SK-N-SH (cell line): ENCODE results near the gene PLTP. TPM values are rescaled to one million over a fixed set of nuclear protein-coding genes. Genes with fewer than 3 reads are reported as not detected.

ENCODE experiments used
- CTCF ChIA-PET: fragments of 300-600, 350-600 bp; formaldehyde crosslinking; extraction: SDS; loops from one replicate; lab custom pipeline; 2021; lab: Yijun Ruan, JAX
- POLR2A ChIA-PET: fragments of 350-600 bp; sonication (Branson Sonifier 250); formaldehyde crosslinking; extraction: SDS; loops from one replicate; lab custom pipeline; 2020; ENCODE audit warnings: antibody characterized with exemption, inconsistent platforms; lab: Yijun Ruan, JAX
- DNase-seq: peaks from one replicate; pipeline ENCODE4 v3.0.0; 2012
- H2AFZ ChIP-seq: fragments of 200-600 bp; sonication (generic); 2 replicates; pipeline ENCODE4 v1.8.1; 2016; ENCODE audit warnings: antibody characterized with exemption, mild to moderate bottlenecking, low read depth
- H3F3A ChIP-seq: fragments of 200-600 bp; sonication (generic); replicated peaks from 2 replicates; pipeline ENCODE3; 2016; ENCODE audit warnings: antibody characterized with exemption, mild to moderate bottlenecking; ENCODE audit not compliant: insufficient read depth
- H3K27ac ChIP-seq, 2 experiments: fragments of 200-500 bp in 1 of 2; fragments of 200-600 bp in 1 of 2; sonication (Bioruptor generic) in 1 of 2; sonication (generic), shearing (Covaris generic) in 1 of 2; 2 replicates each; pipeline versions ENCODE4 v1.5.1 to v1.6.1; 2014 to 2016; ENCODE audit warnings: low read depth in 2 of 2, inconsistent platforms in 1 of 2, low read length in 1 of 2, mild to moderate bottlenecking in 1 of 2, mixed read lengths in 1 of 2
- H3K27me3 ChIP-seq: fragments of 200-600 bp; sonication (generic), shearing (Covaris generic); 2 replicates; pipeline ENCODE4 v1.6.1; 2016; ENCODE audit warnings: mixed run types; ENCODE audit not compliant: insufficient read depth
- H3K36me3 ChIP-seq, 2 experiments: fragments of 200-500 bp in 1 of 2; fragments of 200-600 bp in 1 of 2; sonication (Bioruptor generic) in 1 of 2; sonication (generic) in 1 of 2; replicated peaks in 1 of 2; 2 replicates each; pipeline versions ENCODE3 to v1.5.1; 2014 to 2016; ENCODE audit warnings: low read length in 1 of 2, mild to moderate bottlenecking in 1 of 2; ENCODE audit not compliant: insufficient read depth in 2 of 2, control insufficient read depth in 1 of 2
- H3K4me1 ChIP-seq, 2 experiments: fragments of 200-500 bp in 1 of 2; fragments of 200-600 bp in 1 of 2; sonication (Bioruptor generic) in 1 of 2; sonication (generic), shearing (Covaris generic) in 1 of 2; 2 replicates each; pipeline versions ENCODE4 v1.5.1 to v1.6.1; 2014 to 2016; ENCODE audit warnings: low read depth in 1 of 2, low read length in 1 of 2, mixed run types in 1 of 2; ENCODE audit not compliant: insufficient read depth in 2 of 2, control insufficient read depth in 1 of 2
- H3K4me2 ChIP-seq: fragments of 200-600 bp; sonication (generic), shearing (Covaris generic); 2 replicates; pipeline ENCODE4 v1.6.1; 2017; ENCODE audit warnings: mixed run types
- H3K4me3 ChIP-seq, 2 experiments: fragments of 200-500 bp in 1 of 2; fragments of 200-600 bp in 1 of 2; sonication (Bioruptor generic) in 1 of 2; sonication (generic), shearing (Covaris generic) in 1 of 2; 2 replicates each; pipeline versions ENCODE4 v1.5.1 to v1.8.1; 2014 to 2016; ENCODE audit warnings: low read depth in 2 of 2, inconsistent platforms in 1 of 2, low read length in 1 of 2, mild to moderate bottlenecking in 1 of 2, mixed read lengths in 1 of 2, moderate library complexity in 1 of 2
- H3K79me2 ChIP-seq: fragments of 200-600 bp; sonication (generic); 2 replicates; pipeline ENCODE4 v1.8.1; 2017; ENCODE audit warnings: mild to moderate bottlenecking; ENCODE audit not compliant: insufficient read depth
- H3K9ac ChIP-seq: fragments of 200-600 bp; sonication (generic); 2 replicates; pipeline ENCODE4 v1.6.1; 2017; ENCODE audit warnings: mixed run types
- H3K9me2 ChIP-seq: fragments of 200-600 bp; sonication (generic); 2 replicates; pipeline ENCODE4 v1.6.1; 2017; ENCODE audit warnings: mixed run types
- H3K9me3 ChIP-seq: fragments of 200-600 bp; sonication (generic); 2 replicates; pipeline ENCODE4 v1.6.1; 2017; ENCODE audit warnings: mixed run types, mild to moderate bottlenecking, moderate library complexity
- H4K20me1 ChIP-seq: fragments of 200-600 bp; sonication (generic); 2 replicates; pipeline ENCODE4 v1.6.1; 2017; ENCODE audit warnings: mild to moderate bottlenecking, mixed run types; ENCODE audit not compliant: insufficient read depth
- GABPA ChIP-seq: IDR thresholded peaks from 2 replicates; pipeline ENCODE4 v1.4.0; 2012; ENCODE audit warnings: low read depth, mild to moderate bottlenecking
- GATA2 ChIP-seq: sonication (generic); formaldehyde crosslinking; IDR thresholded peaks from 2 replicates; pipeline ENCODE4 v1.5.0; 2020; ENCODE audit warnings: mild to moderate bottlenecking, missing genetic modification reagents
- JUND ChIP-seq: IDR thresholded peaks from 2 replicates; pipeline ENCODE4 v1.4.0; 2012
- MAX ChIP-seq: IDR thresholded peaks from 2 replicates; pipeline ENCODE4 v1.4.0; 2012; ENCODE audit warnings: low read depth
- MXI1 ChIP-seq: IDR thresholded peaks from 2 replicates; pipeline ENCODE4 v1.6.1; 2012; ENCODE audit warnings: mild to moderate bottlenecking, low read depth, low read length, improper control_type of control experiment
- NFIC ChIP-seq: IDR thresholded peaks from 2 replicates; pipeline ENCODE4 v1.4.0; 2012; ENCODE audit warnings: borderline replicate concordance
- PBX3 ChIP-seq: IDR thresholded peaks from 2 replicates; pipeline ENCODE4; 2012
- RAD21 ChIP-seq: IDR thresholded peaks from 2 replicates; pipeline ENCODE4 v1.6.1; 2012; ENCODE audit warnings: mild to moderate bottlenecking, low read length
- REST ChIP-seq: IDR thresholded peaks from 2 replicates; pipeline ENCODE4 v1.6.1; 2012; ENCODE audit warnings: mild to moderate bottlenecking, low read depth, low read length, moderate library complexity
- RFX5 ChIP-seq: IDR thresholded peaks from 2 replicates; pipeline ENCODE4 v1.6.1; 2012; ENCODE audit warnings: mild to moderate bottlenecking, improper control_type of control experiment, low read length
- RXRA ChIP-seq: IDR thresholded peaks from 2 replicates; pipeline ENCODE4 v1.4.0; 2012; ENCODE audit warnings: low read depth, mild to moderate bottlenecking, borderline replicate concordance
- SIN3A ChIP-seq: IDR thresholded peaks from 2 replicates; pipeline ENCODE4 v1.6.1; 2012; ENCODE audit warnings: low read depth, mild to moderate bottlenecking, low read length, moderate library complexity, borderline replicate concordance
- WGBS: methylation state at CpG from one replicate; pipeline ENCODE4 v1.1.6; 2017; ENCODE audit warnings: low lambda C conversion rate; 5-methylcytosine and 5-hydroxymethylcytosine counted together
- polyA plus RNA-seq, 3 experiments: library from polyadenylated mRNA; depleted of rRNA; stranded (reverse); fragments of >200 nt; gene quantifications; 2 replicates each; pipeline ENCODE4 v1.2.3, GENCODE V29; 2012
- TF ChIP-seq, protein P1 (sequence below): fragments of 150-350 bp; IDR thresholded peaks from 2 replicates; pipeline ENCODE4 v1.6.1; 2017; ENCODE audit warnings: antibody characterized with exemption, low read length, low read depth, borderline replicate concordance

The PLTP gene
- polyA plus RNA-seq, 1 of the 3 experiments (the other 2 are of a cell fraction), result 154 TPM

GRCh38 chr20:45918182-45918737, 6.3 kb upstream of the PLTP start:
- Histone ChIP-seq H3K27ac (no peak overlapping the region), H3K9ac (no peak overlapping the region), H3F3A (peaks cover 5% of the 10 kb centered on the region), H3K27me3 (no peaks in the 10 kb centered on the region), H3K4me3 (no peak overlapping the region), H3K4me1 (peaks cover 0 to 12% of the 10 kb centered on the region in 2 experiments; a peak in 1 of 4 replicates), H3K9me3 (no peaks in the 10 kb centered on the region), H3K4me2 (no peak overlapping the region), H4K20me1 (no peaks in the 10 kb centered on the region), H2AFZ (peak overlapping the region; percentile 56; the same call in 1 of the 2 replicates), H3K79me2 (no peaks in the 10 kb centered on the region), H3K36me3 (no peaks in the 10 kb centered on the region), H3K9me2 (no peaks in the 10 kb centered on the region)
- POLR2A ChIA-PET, result interaction anchor here (3.3 kb wide), 2 partner anchors 12 to 16 kb away, joined by 19 to 34 read pairs; partner anchors contain the start of gene PCIF1
- TF ChIP-seq, protein P1, sequence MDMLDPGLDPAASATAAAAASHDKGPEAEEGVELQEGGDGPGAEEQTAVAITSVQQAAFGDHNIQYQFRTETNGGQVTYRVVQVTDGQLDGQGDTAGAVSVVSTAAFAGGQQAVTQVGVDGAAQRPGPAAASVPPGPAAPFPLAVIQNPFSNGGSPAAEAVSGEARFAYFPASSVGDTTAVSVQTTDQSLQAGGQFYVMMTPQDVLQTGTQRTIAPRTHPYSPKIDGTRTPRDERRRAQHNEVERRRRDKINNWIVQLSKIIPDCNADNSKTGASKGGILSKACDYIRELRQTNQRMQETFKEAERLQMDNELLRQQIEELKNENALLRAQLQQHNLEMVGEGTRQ, result no peak
- TF ChIP-seq SIN3A, result no peak
- TF ChIP-seq REST, result no peak
- no peak for TF ChIP-seq JUND
- no peak for TF ChIP-seq GATA2 (CRISPR knock-in tag)
- no peak for TF ChIP-seq MAX
- TF ChIP-seq RXRA, result no peak
- no peak for TF ChIP-seq NFIC
- no peak for TF ChIP-seq GABPA
- TF ChIP-seq RAD21, result no peak
- no peak for TF ChIP-seq PBX3
- no peak for TF ChIP-seq RFX5
- TF ChIP-seq MXI1, result no peak
- no peak for DNase-seq
- CTCF ChIA-PET, result interaction anchor here (0.8 to 2.6 kb wide), 3 partner anchors 15 to 51 kb away, joined by 3 to 8 read pairs (median 7); no protein-coding TSS in a partner anchor
- 92% methylated on average over 5 of the region's 5 CpGs for WGBS
